ENCODE results near the gene MAPK14. TPM values are rescaled to one million over a fixed set of nuclear protein-coding genes. Genes with fewer than 3 reads are reported as not detected.

The MAPK14 gene
- total RNA-seq, 1 experiment from 2014 or later: 60.4 TPM

GRCh38 chr6:36104836-36105235, 77.2 kb downstream of the MAPK14 start:
- TF ChIP-seq CTCF (conservative IDR thresholded peaks at IDR 0.05) (no peak), EZH2 (IDR thresholded peaks at IDR 0.05; ENCODE audit: low read depth) (no peak)
- H3K9me2 ChIP-seq (ENCODE audit: insufficient read depth): no peaks in the 10 kb centered on the region
- intact Hi-C loops (cut with micrococcal nuclease; ENCODE audit: unreplicated experiment): no loop called here
- CTCF ChIA-PET: no interaction called here
- no peaks in the 10 kb centered on the region for H3K27me3 ChIP-seq (ENCODE audit: insufficient read depth, low read depth)
- no peak for DNase-seq
- POLR2A ChIA-PET (ENCODE audit: unreplicated experiment): no interaction called here
- H3K9me3 ChIP-seq (ENCODE audit: insufficient read depth, low read depth): no peaks in the 10 kb centered on the region
- H3K27ac ChIP-seq: no peak overlapping the region
- peaks cover 12% of the 10 kb centered on the region; the same call in 1 of the 2 replicates for H3F3A ChIP-seq (ENCODE audit: insufficient read depth, low read depth)
- no peaks in the 10 kb centered on the region for H4K20me1 ChIP-seq (ENCODE audit: insufficient read depth)
- peaks cover 33% of the 10 kb centered on the region for H3K36me3 ChIP-seq (ENCODE audit: low read depth)
- H2AFZ ChIP-seq: no peak overlapping the region
- no peaks in the 10 kb centered on the region for H3K4me1 ChIP-seq (replicated peaks; ENCODE audit: insufficient read depth)
- H3K4me3 ChIP-seq: no peak overlapping the region
- BruUV-seq (replicated peaks): no TSS peak
- H3K79me2 ChIP-seq (ENCODE audit: low read depth): no peaks in the 10 kb centered on the region
- no peak overlapping the region for H3K4me2 ChIP-seq

- Histone ChIP-seq H4K20me1 (ENCODE audit: insufficient read depth) (no peaks in the 10 kb centered on the region), H2AFZ (no peak overlapping the region), H3K4me3 (no peak overlapping the region), H3K79me2 (ENCODE audit: low read depth) (no peaks in the 10 kb centered on the region), H3K27me3 (ENCODE audit: insufficient read depth, low read depth) (no peaks in the 10 kb centered on the region), H3K9me2 (ENCODE audit: insufficient read depth) (no peaks in the 10 kb centered on the region), H3K9me3 (ENCODE audit: insufficient read depth, low read depth) (no peaks in the 10 kb centered on the region), H3K4me1 (replicated peaks; ENCODE audit: insufficient read depth) (no peaks in the 10 kb centered on the region), H3K27ac (no peak overlapping the region), H3K36me3 (ENCODE audit: low read depth) (peaks cover 22% of the 10 kb centered on the region), H3F3A (ENCODE audit: insufficient read depth, low read depth) (peaks cover 12% of the 10 kb centered on the region; the same call in 1 of the 2 replicates), H3K4me2 (no peak overlapping the region)
- DNase-seq: no peak
- ChIA-PET POLR2A (ENCODE audit: unreplicated experiment) (no interaction called here), CTCF (no interaction called here)
- TF ChIP-seq EZH2 (IDR thresholded peaks at IDR 0.05; ENCODE audit: low read depth): no peak
- no peak for TF ChIP-seq CTCF (conservative IDR thresholded peaks at IDR 0.05)
- intact Hi-C loops (cut with micrococcal nuclease; ENCODE audit: unreplicated experiment): no loop called here
- no TSS peak for BruUV-seq (replicated peaks)
Measured at GRCh38 chr6:36109092-36109491, 81.5 kb downstream of the MAPK14 start.

- H4K20me1 ChIP-seq (ENCODE audit: insufficient read depth): no peaks in the 10 kb centered on the region
- H3K4me1 ChIP-seq (replicated peaks; ENCODE audit: insufficient read depth): no peaks in the 10 kb centered on the region
- H3F3A ChIP-seq (ENCODE audit: insufficient read depth, low read depth): peaks cover 7% of the 10 kb centered on the region; the same call in 1 of the 2 replicates
- H3K79me2 ChIP-seq (ENCODE audit: low read depth): no peaks in the 10 kb centered on the region
- no peaks in the 10 kb centered on the region for H3K9me3 ChIP-seq (ENCODE audit: insufficient read depth, low read depth)
- no peak overlapping the region for H3K4me2 ChIP-seq
- peaks cover 22% of the 10 kb centered on the region for H3K36me3 ChIP-seq (ENCODE audit: low read depth)
- ChIA-PET CTCF (no interaction called here), POLR2A (ENCODE audit: unreplicated experiment) (no interaction called here)
- H3K27me3 ChIP-seq (ENCODE audit: insufficient read depth, low read depth): no peaks in the 10 kb centered on the region
- no peak overlapping the region for H2AFZ ChIP-seq
- H3K27ac ChIP-seq: no peak overlapping the region
- no peak for DNase-seq
- no peak overlapping the region for H3K4me3 ChIP-seq
- no peak for TF ChIP-seq EZH2 (IDR thresholded peaks at IDR 0.05; ENCODE audit: low read depth)
- TF ChIP-seq CTCF (conservative IDR thresholded peaks at IDR 0.05): no peak
- intact Hi-C loops (cut with micrococcal nuclease; ENCODE audit: unreplicated experiment): no loop called here
- H3K9me2 ChIP-seq (ENCODE audit: insufficient read depth): no peaks in the 10 kb centered on the region
- no TSS peak for BruUV-seq (replicated peaks)
Measured at GRCh38 chr6:36110050-36110449, 82.4 kb downstream of the MAPK14 start.

Data from PC-9 (cell line).